Stimulated activated CD4-positive, alpha-beta T cell treated with anti-CD3 and anti-CD28 coated beads, Interleukin-2, amount 100 ng/mL, for 4 hours (primary cell): ENCODE data around the gene KCNE3.
"Not testable (repeated sequence)": the region's sequence is repeated elsewhere in the genome, so short reads cannot be mapped to it uniquely, and the experiment has no call there.

Experiments
- DNase-seq: peaks from one replicate; pipeline ENCODE4 v3.0.0-alpha.2; 2020; ENCODE audit warnings: low read depth

KCNE3 gene

DNA sequence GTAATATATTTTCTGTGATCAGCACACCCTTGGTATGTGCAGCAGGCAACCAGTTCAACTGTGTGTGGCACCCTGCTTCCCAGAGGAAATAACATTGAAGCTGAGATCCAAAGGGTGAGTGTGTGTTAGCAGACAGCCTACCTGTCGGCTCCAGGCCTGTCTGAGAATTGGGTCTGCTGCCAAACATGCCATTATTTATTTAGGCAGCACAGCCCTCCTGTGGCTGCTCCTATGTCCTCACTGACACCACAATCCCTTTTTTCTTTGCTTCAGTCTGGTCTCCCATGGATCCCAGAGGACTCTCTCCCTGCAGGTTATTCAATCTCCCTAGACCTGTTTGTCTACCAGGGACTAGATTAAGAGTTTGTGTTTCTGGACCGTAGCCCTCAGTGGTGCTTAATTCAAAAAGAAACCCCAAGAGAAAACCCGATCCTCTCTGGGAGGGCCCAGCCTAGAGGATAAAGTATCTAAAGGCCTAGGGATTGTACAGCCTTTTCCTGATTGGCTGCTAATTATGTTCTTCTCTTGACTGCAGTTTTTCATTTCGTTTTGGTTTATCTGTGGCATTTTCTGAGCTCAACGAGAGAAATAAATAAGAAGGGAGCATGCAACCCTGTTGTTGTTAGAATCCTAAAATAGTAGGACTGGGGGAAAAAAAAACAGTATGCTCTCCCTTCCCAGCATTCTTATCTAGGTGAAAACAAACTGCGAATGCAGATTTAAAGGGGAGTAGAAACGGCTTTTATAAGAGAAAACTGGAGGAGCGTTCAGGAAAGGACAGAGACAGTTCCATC is 24.1 kb downstream of the KCNE3 start:
- no peak for DNase-seq

GRCh38 chr11:74442636-74443035 is 24.7 kb downstream of the KCNE3 start:
- DNase-seq = no peak

GRCh38 chr11:74438681-74439080 is 28.7 kb downstream of the KCNE3 start:
- no peak for DNase-seq

GRCh38 chr11:74437441-74438042 is 29.8 kb downstream of the KCNE3 start:
- DNase-seq = no peak

DNA sequence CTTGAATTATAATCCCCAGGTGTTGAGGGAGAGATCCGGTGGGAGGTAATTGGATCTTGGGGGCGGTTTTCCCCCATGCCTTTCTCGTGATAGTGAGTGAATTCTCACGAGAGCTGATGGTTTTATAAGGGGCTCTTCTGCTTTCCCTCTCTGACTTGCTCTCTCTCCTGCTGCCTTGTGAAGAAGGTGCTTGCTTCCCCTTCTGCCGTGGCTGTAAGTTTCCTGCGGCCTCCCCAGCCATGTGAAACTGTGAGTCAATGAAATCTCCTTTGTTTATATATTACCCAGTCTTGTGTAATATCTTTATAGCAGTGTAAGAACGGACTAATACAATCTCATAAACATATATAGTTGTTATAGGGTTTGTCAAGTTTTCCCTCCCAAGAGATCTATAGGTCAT is 32.8 kb downstream of the KCNE3 start:
- no peak for DNase-seq

DNA sequence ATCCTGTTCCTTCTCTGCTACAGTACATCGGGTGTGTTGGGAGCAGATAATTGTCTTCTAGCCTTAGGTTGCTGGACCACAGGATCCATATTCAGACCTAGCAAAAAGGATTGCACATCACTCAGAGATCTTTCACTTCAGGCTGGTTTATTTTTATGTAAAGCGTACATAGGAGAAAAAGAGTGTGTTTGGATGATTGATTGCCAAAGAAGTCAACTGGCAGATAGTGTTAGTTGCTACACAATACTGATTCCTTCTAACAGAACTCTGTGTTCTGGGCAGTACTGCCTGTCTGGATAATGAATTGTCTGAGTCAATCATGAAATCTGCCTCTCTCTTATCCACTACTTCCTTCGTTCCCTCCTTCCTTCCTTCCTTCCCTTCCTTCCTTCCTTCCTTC is 38.1 kb downstream of the KCNE3 start:
- no peak for DNase-seq

- no peak for DNase-seq
These were observed 39.9 kb downstream of the KCNE3 start for GRCh38 chr11:74427384-74427886.

DNA sequence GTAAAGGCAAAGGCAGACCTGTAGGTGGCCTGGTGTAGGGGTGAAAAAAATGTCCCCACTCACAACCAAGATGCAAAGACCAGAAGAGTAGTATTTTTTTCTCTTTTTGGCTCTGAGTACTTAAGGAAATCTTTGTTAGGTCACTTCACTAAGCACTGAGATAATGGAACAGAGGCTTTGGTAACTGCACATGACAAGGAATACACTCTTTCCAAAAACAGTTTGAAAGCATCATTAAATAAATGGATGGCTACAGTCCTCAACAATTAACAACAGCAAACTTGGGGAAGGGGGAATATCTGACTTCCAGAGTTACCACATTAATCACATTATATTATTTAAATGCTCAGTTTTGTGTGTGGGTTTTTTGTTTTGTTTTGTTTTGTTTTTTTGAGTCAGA is 42.2 kb downstream of the KCNE3 start:
- no peak for DNase-seq

DNA sequence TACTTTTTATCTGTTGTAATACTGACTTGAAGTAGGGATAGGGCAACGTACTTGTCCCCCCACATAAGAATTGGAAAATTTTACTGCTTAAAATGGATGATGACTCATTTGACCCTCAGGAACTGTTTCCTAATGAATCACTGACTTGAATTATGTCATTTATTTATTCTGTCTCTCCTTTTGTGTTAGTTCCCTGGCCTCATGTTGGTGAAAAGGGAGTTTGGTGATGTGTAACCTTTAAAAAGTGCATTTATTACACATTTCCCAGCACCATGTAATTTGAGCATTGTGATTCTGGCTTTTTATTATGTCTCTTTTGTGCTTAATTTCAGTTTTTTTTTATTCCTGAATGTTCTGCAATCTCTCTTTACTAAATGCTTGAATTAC is 48.8 kb downstream of the KCNE3 start:
- no peak for DNase-seq

DNA sequence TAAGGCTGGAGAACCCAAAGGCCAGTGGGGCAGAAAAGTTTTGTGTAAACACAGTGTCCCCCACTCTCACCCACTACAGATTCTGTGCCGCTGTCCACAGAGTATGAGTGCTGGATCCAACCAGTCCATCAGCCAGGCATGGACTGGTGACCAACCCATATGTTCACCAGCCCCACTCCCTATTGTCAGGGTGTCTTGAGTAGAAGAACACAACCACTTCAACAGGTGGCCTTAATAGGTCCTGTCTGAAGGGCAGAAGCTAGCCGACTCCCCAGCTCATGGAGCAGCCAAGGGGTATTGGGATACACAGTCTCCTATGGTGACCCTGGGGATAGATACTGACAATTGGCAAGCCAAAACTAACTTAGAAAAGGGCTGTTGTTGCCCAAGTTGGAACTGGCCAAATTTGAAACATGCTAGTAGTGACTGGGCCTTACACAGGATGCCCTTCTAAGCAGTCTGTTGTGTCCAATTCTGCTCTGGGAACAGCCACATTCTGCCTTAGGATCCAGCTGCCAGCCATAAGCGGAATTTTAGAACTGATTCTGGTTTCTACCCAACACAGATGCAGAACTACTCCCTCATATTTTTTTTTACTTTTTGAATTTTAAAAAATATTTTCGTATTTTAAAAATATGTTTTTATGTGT is 49.4 kb downstream of the KCNE3 start:
- no peak for DNase-seq

DNA sequence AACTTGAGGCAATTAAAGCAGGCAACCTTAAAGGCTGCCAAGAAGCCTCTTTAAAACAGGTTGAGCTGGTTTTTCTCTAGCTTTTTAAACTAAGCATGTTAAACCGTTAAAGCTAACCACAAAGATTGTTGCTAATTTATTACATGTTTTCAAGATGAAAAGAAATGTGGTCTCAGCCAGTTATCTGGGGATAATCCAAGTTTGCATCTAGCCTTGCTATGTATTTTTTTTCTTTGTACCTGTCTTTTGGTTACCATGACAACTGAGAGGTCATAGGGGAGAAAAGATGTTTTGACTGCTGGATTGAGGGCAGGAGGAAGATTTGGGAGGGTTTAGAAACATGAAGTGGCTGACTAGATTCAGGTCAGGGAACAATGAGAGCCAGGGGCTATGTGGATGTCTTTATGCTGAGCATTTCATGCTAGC is 50.0 kb downstream of the KCNE3 start:
- DNase-seq = no peak

DNA sequence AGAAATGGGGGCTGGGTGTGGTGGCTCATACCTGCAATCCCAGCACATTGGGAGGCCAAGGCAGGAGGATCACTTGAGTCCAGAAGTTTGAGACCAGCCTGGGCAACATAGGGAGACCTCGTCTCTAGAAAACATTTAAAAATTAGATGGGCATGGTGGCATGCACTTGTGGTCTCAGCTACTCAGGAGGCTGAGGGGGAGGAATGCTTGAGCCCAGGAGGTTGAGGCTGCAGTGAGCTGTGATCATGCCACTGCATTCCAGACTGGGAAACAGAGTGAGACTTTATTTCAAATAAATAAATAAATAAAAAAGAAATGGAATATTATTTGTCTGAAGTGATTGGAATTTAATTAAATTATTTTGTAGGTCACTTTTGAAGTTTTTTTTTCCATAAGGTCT is 50.4 kb downstream of the KCNE3 start:
- DNase-seq = not testable (repeated sequence)

- no peak for DNase-seq
These were observed 54.5 kb downstream of the KCNE3 start for GRCh38 chr11:74412733-74413359.

DNA sequence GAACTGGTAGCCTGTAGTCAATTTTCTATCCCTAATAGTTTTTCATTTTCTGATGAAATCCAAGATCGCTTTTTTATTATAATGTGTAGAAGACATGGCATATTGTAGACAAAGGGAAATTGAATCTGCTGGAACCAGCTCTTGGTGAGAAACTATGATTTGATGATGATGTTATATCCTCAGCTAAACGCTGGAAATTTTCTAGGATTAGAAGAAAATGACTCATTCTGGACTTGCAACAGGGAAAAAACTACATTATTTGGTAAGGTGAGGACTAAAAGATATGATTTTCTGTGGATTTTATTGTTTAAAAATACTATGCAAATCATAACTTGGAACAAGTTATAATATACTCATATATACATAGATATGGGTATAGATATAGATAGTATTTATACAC is 55.0 kb downstream of the KCNE3 start:
- no peak for DNase-seq

DNA sequence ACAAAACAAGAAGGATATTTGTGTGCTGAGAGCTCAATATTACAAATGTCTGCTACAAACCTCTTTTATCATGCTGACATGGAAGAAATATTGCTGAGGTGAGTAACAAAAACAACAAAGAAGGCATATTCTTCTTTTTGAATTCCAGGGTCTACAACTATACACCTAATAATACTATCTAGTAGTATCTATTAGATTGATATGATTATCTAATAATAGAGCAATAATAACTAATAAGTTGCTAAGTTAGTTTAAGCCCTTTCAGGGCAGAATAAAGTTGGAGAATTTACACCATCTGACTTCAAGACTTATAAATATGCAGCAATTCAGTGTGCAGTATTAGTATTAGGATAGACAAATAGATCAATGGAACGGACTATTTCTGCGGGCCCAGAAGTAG is 57.7 kb downstream of the KCNE3 start:
- no peak for DNase-seq
